ENCODE measurements around the gene GRM7.

Gene GRM7

DNA sequence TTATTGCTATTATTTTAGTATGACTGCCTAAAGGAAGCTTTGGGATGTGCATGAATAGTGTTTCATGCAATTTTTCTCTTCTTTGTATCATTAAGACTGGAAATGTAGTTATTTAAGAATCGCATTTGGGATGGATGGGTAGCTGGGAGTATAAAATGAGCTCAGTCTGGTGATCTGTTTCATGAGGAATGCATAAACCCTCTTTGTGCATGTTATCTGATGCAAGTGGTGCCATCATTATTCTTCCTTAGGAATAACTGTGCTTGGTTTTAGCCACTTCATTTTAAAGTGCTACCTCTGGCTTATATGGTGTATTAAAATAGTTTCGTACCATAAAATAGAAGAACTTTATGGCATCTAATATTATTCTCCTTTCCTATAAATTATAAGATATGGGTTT, 535.6 kb downstream of the GRM7 start:
- DNase-seq (ENCODE audit: low spot score) (no peak), ATAC-seq (ENCODE audit: low read depth) (no peak)
- Histone ChIP-seq H3K27ac (ENCODE audit: poor library complexity, severe bottlenecking) (no peak overlapping the region), H3K36me3 (ENCODE audit: low read depth) (no peaks in the 10 kb centered on the region), H3K9me3 (ENCODE audit: severe bottlenecking) (no peaks in the 10 kb centered on the region), H3K4me3 (ENCODE audit: severe bottlenecking) (no peak overlapping the region), H3K4me1 (ENCODE audit: insufficient read depth, poor library complexity, severe bottlenecking) (no peaks in the 10 kb centered on the region), H3K27me3 (ENCODE audit: insufficient read depth, poor library complexity, severe bottlenecking) (no peaks in the 10 kb centered on the region)
- TF ChIP-seq, protein P1, sequence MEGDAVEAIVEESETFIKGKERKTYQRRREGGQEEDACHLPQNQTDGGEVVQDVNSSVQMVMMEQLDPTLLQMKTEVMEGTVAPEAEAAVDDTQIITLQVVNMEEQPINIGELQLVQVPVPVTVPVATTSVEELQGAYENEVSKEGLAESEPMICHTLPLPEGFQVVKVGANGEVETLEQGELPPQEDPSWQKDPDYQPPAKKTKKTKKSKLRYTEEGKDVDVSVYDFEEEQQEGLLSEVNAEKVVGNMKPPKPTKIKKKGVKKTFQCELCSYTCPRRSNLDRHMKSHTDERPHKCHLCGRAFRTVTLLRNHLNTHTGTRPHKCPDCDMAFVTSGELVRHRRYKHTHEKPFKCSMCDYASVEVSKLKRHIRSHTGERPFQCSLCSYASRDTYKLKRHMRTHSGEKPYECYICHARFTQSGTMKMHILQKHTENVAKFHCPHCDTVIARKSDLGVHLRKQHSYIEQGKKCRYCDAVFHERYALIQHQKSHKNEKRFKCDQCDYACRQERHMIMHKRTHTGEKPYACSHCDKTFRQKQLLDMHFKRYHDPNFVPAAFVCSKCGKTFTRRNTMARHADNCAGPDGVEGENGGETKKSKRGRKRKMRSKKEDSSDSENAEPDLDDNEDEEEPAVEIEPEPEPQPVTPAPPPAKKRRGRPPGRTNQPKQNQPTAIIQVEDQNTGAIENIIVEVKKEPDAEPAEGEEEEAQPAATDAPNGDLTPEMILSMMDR (IDR thresholded peaks at IDR 0.05; ENCODE audit: poor library complexity, severe bottlenecking): no peak

DNA sequence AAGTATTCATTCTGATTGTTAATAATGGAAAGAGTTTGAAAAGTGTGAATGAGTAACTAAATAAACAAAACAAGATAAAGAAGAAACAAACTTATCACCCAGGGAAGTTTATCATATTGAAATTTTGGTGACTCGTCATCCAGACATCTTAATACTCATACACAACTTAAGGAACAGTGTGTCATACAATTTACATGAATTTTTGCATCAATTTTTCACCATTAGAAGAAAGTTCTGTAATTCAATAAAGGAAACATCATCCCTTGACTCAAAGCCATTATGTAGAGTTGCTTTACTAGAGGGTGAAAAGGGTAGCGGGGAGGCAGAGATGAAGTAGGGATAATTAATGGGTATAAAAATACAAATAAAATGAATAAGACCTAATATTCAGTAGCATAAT, 536.2 kb downstream of the GRM7 start:
- no peak for ATAC-seq (ENCODE audit: low read depth)
- H3K4me3 ChIP-seq (ENCODE audit: severe bottlenecking): no peak overlapping the region

DNA sequence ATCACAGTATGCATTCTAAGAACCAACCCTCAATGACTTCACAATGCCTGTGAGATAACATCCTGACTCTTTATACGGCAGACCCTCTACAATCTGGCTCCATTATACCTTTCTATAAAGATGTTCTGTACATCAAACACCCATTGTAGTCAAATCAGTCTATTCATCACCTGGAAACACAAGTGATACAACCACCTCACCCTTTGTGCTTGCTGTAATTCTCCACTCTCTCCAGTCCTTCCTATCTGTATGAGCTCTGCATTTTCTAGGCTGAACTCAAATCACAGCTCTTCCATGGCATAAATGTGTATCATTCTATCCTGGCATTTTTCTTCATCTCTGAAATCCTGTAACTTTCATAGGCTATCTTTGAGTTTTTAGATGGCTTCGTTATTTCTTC, 539.4 kb downstream of the GRM7 start:
- H3K27ac ChIP-seq (ENCODE audit: poor library complexity, severe bottlenecking): no peak overlapping the region
- H3K4me1 ChIP-seq (ENCODE audit: insufficient read depth, poor library complexity, severe bottlenecking): no peaks in the 10 kb centered on the region
- H3K9me3 ChIP-seq (ENCODE audit: severe bottlenecking): no peaks in the 10 kb centered on the region
- no peaks in the 10 kb centered on the region for H3K27me3 ChIP-seq (ENCODE audit: insufficient read depth, poor library complexity, severe bottlenecking)
- ATAC-seq (ENCODE audit: low read depth) (no peak), DNase-seq (ENCODE audit: low spot score) (no peak)
- TF ChIP-seq, protein P1 (IDR thresholded peaks at IDR 0.05; ENCODE audit: poor library complexity, severe bottlenecking): no peak
- H3K36me3 ChIP-seq (ENCODE audit: low read depth): no peaks in the 10 kb centered on the region
- H3K4me3 ChIP-seq (ENCODE audit: severe bottlenecking): no peak overlapping the region

More for the DNA sequence above, 536.2 kb downstream of the GRM7 start:
- DNase-seq (ENCODE audit: low spot score): no peak
- Histone ChIP-seq H3K36me3 (ENCODE audit: low read depth) (no peaks in the 10 kb centered on the region), H3K9me3 (ENCODE audit: severe bottlenecking) (no peaks in the 10 kb centered on the region), H3K27ac (ENCODE audit: poor library complexity, severe bottlenecking) (no peak overlapping the region), H3K4me1 (ENCODE audit: insufficient read depth, poor library complexity, severe bottlenecking) (no peaks in the 10 kb centered on the region), H3K27me3 (ENCODE audit: insufficient read depth, poor library complexity, severe bottlenecking) (no peaks in the 10 kb centered on the region)
- TF ChIP-seq, protein P1 (IDR thresholded peaks at IDR 0.05; ENCODE audit: poor library complexity, severe bottlenecking): no peak

DNA sequence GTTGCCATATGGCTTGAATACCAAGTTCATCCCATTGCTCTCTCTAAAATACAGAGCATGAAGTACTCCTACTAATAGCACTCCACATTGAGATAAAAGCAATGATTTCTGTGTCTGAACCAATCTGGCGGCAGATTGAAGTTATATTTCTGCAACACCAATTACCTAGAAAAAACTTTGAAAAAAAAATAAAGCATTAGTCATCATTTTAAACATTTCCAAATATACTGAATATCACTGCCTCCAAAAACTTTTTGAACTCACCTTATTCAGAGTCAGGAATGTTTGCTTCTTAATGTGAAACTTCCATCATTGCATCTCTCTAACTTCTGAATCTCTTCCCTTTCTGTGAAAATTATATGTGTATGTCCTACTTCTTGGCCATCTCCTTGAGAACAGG, 540.5 kb downstream of the GRM7 start:
- H3K4me3 ChIP-seq (ENCODE audit: severe bottlenecking): no peak overlapping the region
- TF ChIP-seq, protein P1 (IDR thresholded peaks at IDR 0.05; ENCODE audit: poor library complexity, severe bottlenecking): no peak
- H3K27ac ChIP-seq (ENCODE audit: poor library complexity, severe bottlenecking): no peak overlapping the region
- no peaks in the 10 kb centered on the region for H3K4me1 ChIP-seq (ENCODE audit: insufficient read depth, poor library complexity, severe bottlenecking)
- no peaks in the 10 kb centered on the region for H3K36me3 ChIP-seq (ENCODE audit: low read depth)
- H3K9me3 ChIP-seq (ENCODE audit: severe bottlenecking): no peaks in the 10 kb centered on the region
- no peak for DNase-seq (ENCODE audit: low spot score)
- H3K27me3 ChIP-seq (ENCODE audit: insufficient read depth, poor library complexity, severe bottlenecking): no peaks in the 10 kb centered on the region
- ATAC-seq (ENCODE audit: low read depth): no peak

DNA sequence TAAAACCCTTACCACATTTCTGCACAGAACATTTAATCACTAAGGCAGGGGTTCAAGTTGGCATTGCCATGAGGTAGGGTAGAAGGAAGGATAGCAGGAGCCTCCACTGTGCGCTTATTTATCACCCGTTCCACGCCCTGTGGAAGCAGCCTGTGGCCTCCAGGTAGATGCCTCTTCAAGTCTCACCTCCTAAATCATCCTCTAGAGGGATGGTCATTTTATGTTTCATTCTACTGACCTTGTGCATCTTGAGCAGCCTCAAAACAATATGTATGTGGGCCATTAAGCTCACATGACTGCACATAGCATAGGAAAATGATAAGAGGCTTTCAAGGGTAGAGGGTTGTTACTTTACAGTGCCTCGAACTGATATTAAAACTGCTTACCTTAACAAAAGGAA, 546.2 kb downstream of the GRM7 start:
- TF ChIP-seq, protein P1 (IDR thresholded peaks at IDR 0.05; ENCODE audit: poor library complexity, severe bottlenecking): no peak
- Histone ChIP-seq H3K36me3 (ENCODE audit: low read depth) (no peaks in the 10 kb centered on the region), H3K9me3 (ENCODE audit: severe bottlenecking) (no peaks in the 10 kb centered on the region), H3K27ac (ENCODE audit: poor library complexity, severe bottlenecking) (no peak overlapping the region), H3K4me1 (ENCODE audit: insufficient read depth, poor library complexity, severe bottlenecking) (no peaks in the 10 kb centered on the region), H3K4me3 (ENCODE audit: severe bottlenecking) (no peak overlapping the region), H3K27me3 (ENCODE audit: insufficient read depth, poor library complexity, severe bottlenecking) (no peaks in the 10 kb centered on the region)
- ATAC-seq (ENCODE audit: low read depth) (no peak; the same call in 2 of the 3 replicates), DNase-seq (ENCODE audit: low spot score) (no peak)

All from RWPE2 (cell line).